Nephron (organoid): ENCODE data around the gene CDC42EP3.
A peak's percentile ranks its signal among the peaks of the same experiment; 100 is the strongest.

Experiments used
- H3K27ac Mint-ChIP-seq, 3 experiments: 2 replicates each; pipeline ENCODE4 v1.8.0; 2020; ENCODE audit warnings: mixed read lengths in 3 of 3, mild to moderate bottlenecking in 2 of 3, moderate library complexity in 1 of 3
- H3K27me3 Mint-ChIP-seq: 2 replicates; pipeline ENCODE4 v1.8.0; 2021; ENCODE audit warnings: low read depth, mild to moderate bottlenecking, moderate library complexity, mixed read lengths
- H3K36me3 Mint-ChIP-seq: 2 replicates; pipeline ENCODE4 v1.8.0; 2020; ENCODE audit warnings: low read depth, mixed read lengths
- H3K4me1 Mint-ChIP-seq: 2 replicates; pipeline ENCODE4 v1.8.0; 2020; ENCODE audit warnings: mixed read lengths
- H3K4me3 Mint-ChIP-seq, 3 experiments: 2 replicates each; pipeline ENCODE4 v1.8.0; 2020; ENCODE audit warnings: mild to moderate bottlenecking in 3 of 3, mixed read lengths in 3 of 3, moderate library complexity in 2 of 3
- H3K9me3 Mint-ChIP-seq: 2 replicates; pipeline ENCODE4 v1.8.0; 2020; ENCODE audit warnings: mixed read lengths
- CTCF ChIP-seq, 3 experiments: fragments of 200-600 bp; sonication (generic); IDR thresholded peaks; one replicate each; pipeline ENCODE4 v1.5.0; 2021; ENCODE audit warnings: antibody characterized with exemption in 3 of 3; ENCODE audit not compliant: unreplicated experiment in 3 of 3

The CDC42EP3 gene

GRCh38 chr2:37711831-37712230 lies 40.4 kb upstream of the CDC42EP3 start:
- H3K4me3 Mint-ChIP-seq, result no peak overlapping the region
- H3K27ac Mint-ChIP-seq, result no peak overlapping the region
- H3K36me3 Mint-ChIP-seq, result no peaks in the 10 kb centered on the region
- H3K27me3 Mint-ChIP-seq, result peaks cover 6% of the 10 kb centered on the region
- TF ChIP-seq CTCF (IDR thresholded peaks at IDR 0.05; ENCODE audit: unreplicated experiment in 3 of 3), result no peak
- peaks cover 14% of the 10 kb centered on the region for H3K9me3 Mint-ChIP-seq
- H3K4me1 Mint-ChIP-seq, result peaks cover 9% of the 10 kb centered on the region

GRCh38 chr2:37711308-37711731 lies 39.9 kb upstream of the CDC42EP3 start:
- Mint-ChIP-seq H3K4me1 (peaks cover 9% of the 10 kb centered on the region), H3K27ac (no peak overlapping the region)
- TF ChIP-seq CTCF (IDR thresholded peaks at IDR 0.05; ENCODE audit: unreplicated experiment in 3 of 3), result no peak

GRCh38 chr2:37709111-37709510 lies 37.7 kb upstream of the CDC42EP3 start:
- TF ChIP-seq CTCF (IDR thresholded peaks at IDR 0.05; ENCODE audit: unreplicated experiment in 3 of 3), result no peak
- H3K36me3 Mint-ChIP-seq, result no peaks in the 10 kb centered on the region
- no peak overlapping the region for H3K27ac Mint-ChIP-seq
- H3K4me3 Mint-ChIP-seq, result no peak overlapping the region
- peaks cover 9% of the 10 kb centered on the region for H3K4me1 Mint-ChIP-seq
- peaks cover 6% of the 10 kb centered on the region for H3K27me3 Mint-ChIP-seq
- peaks cover 1% of the 10 kb centered on the region for H3K9me3 Mint-ChIP-seq

More at GRCh38 chr2:37711308-37711731, 39.9 kb upstream of the CDC42EP3 start:
- Mint-ChIP-seq H3K9me3 (peaks cover 12% of the 10 kb centered on the region), H3K4me3 (no peak overlapping the region), H3K27me3 (peaks cover 6% of the 10 kb centered on the region), H3K36me3 (no peaks in the 10 kb centered on the region)

GRCh38 chr2:37708146-37708545 lies 36.7 kb upstream of the CDC42EP3 start:
- no peak for TF ChIP-seq CTCF (IDR thresholded peaks at IDR 0.05; ENCODE audit: unreplicated experiment in 3 of 3)
- Mint-ChIP-seq H3K4me1 (peaks cover 9% of the 10 kb centered on the region), H3K9me3 (peaks cover 8% of the 10 kb centered on the region), H3K27ac (peak overlapping the region in 1 of 3 experiments; percentile 39), H3K27me3 (peaks cover 6% of the 10 kb centered on the region), H3K36me3 (no peaks in the 10 kb centered on the region), H3K4me3 (no peak overlapping the region)

- TF ChIP-seq CTCF (IDR thresholded peaks at IDR 0.05; ENCODE audit: unreplicated experiment in 3 of 3), result no peak
- H3K36me3 Mint-ChIP-seq, result no peaks in the 10 kb centered on the region
- peaks cover 9% of the 10 kb centered on the region for H3K4me1 Mint-ChIP-seq
- H3K27ac Mint-ChIP-seq, result peak overlapping the region in 1 of 3 experiments; percentile 90
- no peak overlapping the region for H3K4me3 Mint-ChIP-seq
- H3K9me3 Mint-ChIP-seq, result peaks cover 8% of the 10 kb centered on the region
- H3K27me3 Mint-ChIP-seq, result peaks cover 6% of the 10 kb centered on the region
Observed at GRCh38 chr2:37707393-37707792, 36.0 kb upstream of the CDC42EP3 start.
